Activated CD4-positive, CD25-positive, alpha-beta regulatory T cell treated with anti-CD3 and anti-CD28 coated beads, Interleukin-2, amount 50 U/mL, for 16 hours (primary cell): ENCODE data around the gene OR52W1.
"Not testable (repeated sequence)": the region's sequence is repeated elsewhere in the genome, so short reads cannot be mapped to it uniquely, and the experiment has no call there.

Experiments used
- DNase-seq: peaks from one replicate; pipeline ENCODE4 v3.0.0-alpha.2; 2020; ENCODE audit warnings: low read depth, low spot score

The OR52W1 gene

GRCh38 chr11:6217722-6218121 lies 18.7 kb downstream of the OR52W1 start:
- DNase-seq, result no peak

- DNase-seq, result no peak
These were observed 20.3 kb downstream of the OR52W1 start for GRCh38 chr11:6219359-6219758.

GRCh38 chr11:6223854-6224253 lies 24.8 kb downstream of the OR52W1 start:
- no peak for DNase-seq

- DNase-seq, result no peak
These were observed 25.4 kb downstream of the OR52W1 start for GRCh38 chr11:6224421-6224820.

GRCh38 chr11:6225024-6225423 lies 26.0 kb downstream of the OR52W1 start:
- DNase-seq, result no peak

GRCh38 chr11:6225896-6226295 lies 26.9 kb downstream of the OR52W1 start:
- DNase-seq, result no peak

GRCh38 chr11:6228520-6228919 lies 29.5 kb downstream of the OR52W1 start:
- no peak for DNase-seq

- no peak for DNase-seq
These were observed 30.9 kb downstream of the OR52W1 start for GRCh38 chr11:6229911-6230310.

- no peak for DNase-seq
These were observed 33.9 kb downstream of the OR52W1 start for GRCh38 chr11:6232899-6233298.

- DNase-seq, result no peak
These were observed 35.0 kb downstream of the OR52W1 start for GRCh38 chr11:6233984-6234386.

- DNase-seq, result peak; percentile 98
These were observed 35.5 kb downstream of the OR52W1 start, which contains the start of gene FHIP1B for GRCh38 chr11:6234387-6235107. Gene FHIP1B, minus strand, starts transcription at chr11:6234636. Its CDS starts 10,120 bp downstream, at chr11:6224516.

GRCh38 chr11:6237266-6237665 lies 38.2 kb downstream of the OR52W1 start:
- no peak for DNase-seq

GRCh38 chr11:6237761-6238302 lies 38.8 kb downstream of the OR52W1 start:
- no peak for DNase-seq

GRCh38 chr11:6238902-6239301 lies 39.9 kb downstream of the OR52W1 start, which contains the start of gene CNGA4:
Gene CNGA4, plus strand, starts transcription at chr11:6239089. Its CDS starts 118 bp downstream, at chr11:6239207.
- no peak for DNase-seq

- no peak for DNase-seq
These were observed 41.1 kb downstream of the OR52W1 start for GRCh38 chr11:6240139-6240538.

- DNase-seq, result no peak
These were observed 41.8 kb downstream of the OR52W1 start for GRCh38 chr11:6240781-6241180.

GRCh38 chr11:6241316-6241715 lies 42.3 kb downstream of the OR52W1 start:
- no peak for DNase-seq

- DNase-seq, result no peak
These were observed 46.5 kb downstream of the OR52W1 start for GRCh38 chr11:6245536-6245935.

- no peak for DNase-seq
These were observed 49.2 kb downstream of the OR52W1 start for GRCh38 chr11:6248248-6248647.

GRCh38 chr11:6248897-6249296 lies 49.9 kb downstream of the OR52W1 start:
- not testable (repeated sequence) for DNase-seq
